ENCODE results near the gene ZNF487.

Gene ZNF487

DNA sequence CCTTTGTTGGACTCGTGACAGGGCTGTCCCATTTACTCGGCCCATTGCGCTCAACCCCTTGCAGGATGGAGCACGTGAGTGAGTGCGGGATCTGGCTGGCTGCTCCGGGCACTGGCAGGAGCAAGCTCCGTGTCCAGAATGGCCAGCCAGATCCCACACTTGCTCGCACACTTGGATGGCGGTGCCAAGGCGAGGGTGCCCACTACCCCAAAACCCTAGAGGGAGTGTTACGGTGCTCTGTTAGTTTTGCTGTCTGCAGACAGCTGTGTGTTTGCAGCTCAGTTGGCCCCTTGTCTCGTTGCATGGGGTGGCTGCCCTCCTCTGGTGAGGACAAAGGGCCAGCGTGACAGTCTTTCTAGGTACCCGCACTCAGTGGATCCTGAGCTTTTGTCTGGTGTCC lies 34.2 kb downstream of the ZNF487 start:
- H3K9ac ChIP-seq (ENCODE audit: low read depth, low read length): no peak overlapping the region
- no peaks in the 10 kb centered on the region for H3K36me3 ChIP-seq (ENCODE audit: insufficient read depth, low read length)
- no peak overlapping the region for H2AFZ ChIP-seq (ENCODE audit: low read depth, low read length)
- no peaks in the 10 kb centered on the region for H3K9me3 ChIP-seq (ENCODE audit: insufficient read depth, low read length, severe bottlenecking)
- no peak for ATAC-seq (ENCODE audit: insufficient read depth, low read depth)
- H3K4me2 ChIP-seq (ENCODE audit: insufficient read depth, low read length): no peak overlapping the region
- no peak overlapping the region for H3K27ac ChIP-seq (ENCODE audit: low read length)
- DNase-seq: no peak
- H3K4me1 ChIP-seq (ENCODE audit: insufficient read depth, low read length): peaks cover 6% of the 10 kb centered on the region
- H3K79me2 ChIP-seq (ENCODE audit: insufficient read depth, low read length): no peaks in the 10 kb centered on the region
- TF ChIP-seq EZH2 (IDR thresholded peaks at IDR 0.05; ENCODE audit: borderline replicate concordance, low read depth, low read length, severe bottlenecking): no peak
- TF ChIP-seq, protein P1, sequence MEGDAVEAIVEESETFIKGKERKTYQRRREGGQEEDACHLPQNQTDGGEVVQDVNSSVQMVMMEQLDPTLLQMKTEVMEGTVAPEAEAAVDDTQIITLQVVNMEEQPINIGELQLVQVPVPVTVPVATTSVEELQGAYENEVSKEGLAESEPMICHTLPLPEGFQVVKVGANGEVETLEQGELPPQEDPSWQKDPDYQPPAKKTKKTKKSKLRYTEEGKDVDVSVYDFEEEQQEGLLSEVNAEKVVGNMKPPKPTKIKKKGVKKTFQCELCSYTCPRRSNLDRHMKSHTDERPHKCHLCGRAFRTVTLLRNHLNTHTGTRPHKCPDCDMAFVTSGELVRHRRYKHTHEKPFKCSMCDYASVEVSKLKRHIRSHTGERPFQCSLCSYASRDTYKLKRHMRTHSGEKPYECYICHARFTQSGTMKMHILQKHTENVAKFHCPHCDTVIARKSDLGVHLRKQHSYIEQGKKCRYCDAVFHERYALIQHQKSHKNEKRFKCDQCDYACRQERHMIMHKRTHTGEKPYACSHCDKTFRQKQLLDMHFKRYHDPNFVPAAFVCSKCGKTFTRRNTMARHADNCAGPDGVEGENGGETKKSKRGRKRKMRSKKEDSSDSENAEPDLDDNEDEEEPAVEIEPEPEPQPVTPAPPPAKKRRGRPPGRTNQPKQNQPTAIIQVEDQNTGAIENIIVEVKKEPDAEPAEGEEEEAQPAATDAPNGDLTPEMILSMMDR (IDR thresholded peaks at IDR 0.05; ENCODE audit: borderline replicate concordance, extremely low read depth, low read length, poor library complexity, severe bottlenecking): no peak
- no peak overlapping the region for H3K4me3 ChIP-seq (ENCODE audit: low read depth in 1 of 2, low read length in 2 of 2)
- H4K20me1 ChIP-seq (ENCODE audit: insufficient read depth, low read length): no peaks in the 10 kb centered on the region
- no peaks in the 10 kb centered on the region for H3K27me3 ChIP-seq (ENCODE audit: insufficient read depth, low read length, poor library complexity)

DNA sequence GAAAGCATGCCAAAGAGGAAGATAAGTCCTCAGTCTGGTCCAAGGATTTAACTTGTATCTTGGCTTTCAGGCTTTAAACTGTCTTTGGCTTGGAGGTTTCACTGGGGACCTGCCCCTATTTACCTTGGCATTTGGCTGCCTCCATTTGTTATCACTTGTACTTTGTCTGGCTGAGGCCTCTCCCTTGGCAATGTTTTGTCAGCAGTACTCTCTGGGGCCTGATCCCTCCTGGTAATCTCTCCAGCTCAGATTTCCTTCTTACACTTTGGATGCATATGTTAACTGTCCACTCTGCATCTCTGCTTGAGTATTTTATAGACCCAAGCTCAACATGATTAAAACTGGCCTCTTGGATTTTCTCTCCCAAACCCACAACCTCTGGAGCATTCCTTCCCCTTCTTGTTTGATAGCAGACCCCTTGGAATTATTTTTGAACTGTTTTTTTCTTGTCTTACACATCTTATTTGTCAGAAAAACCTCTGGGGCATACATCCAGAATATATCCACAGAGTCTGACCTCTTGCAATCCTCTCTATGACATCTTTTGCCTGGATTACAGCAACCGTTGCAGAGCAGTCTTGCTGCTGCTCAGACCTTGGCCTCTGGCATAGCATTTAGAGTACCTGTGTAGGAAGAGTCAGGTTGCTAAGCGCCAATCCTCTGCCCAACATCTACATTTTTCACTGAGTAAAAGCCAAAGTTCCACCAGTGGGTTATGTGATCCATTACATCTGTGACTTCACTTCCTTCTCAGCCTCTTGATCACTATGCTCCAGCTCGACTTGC lies 35.2 kb downstream of the ZNF487 start:
- no peaks in the 10 kb centered on the region for H3K9me3 ChIP-seq (ENCODE audit: insufficient read depth, low read length, severe bottlenecking)
- H3K4me3 ChIP-seq (ENCODE audit: low read depth in 1 of 2, low read length in 2 of 2): no peak overlapping the region
- H3K79me2 ChIP-seq (ENCODE audit: insufficient read depth, low read length): no peaks in the 10 kb centered on the region
- no peak overlapping the region for H2AFZ ChIP-seq (ENCODE audit: low read depth, low read length)
- TF ChIP-seq EZH2 (IDR thresholded peaks at IDR 0.05; ENCODE audit: borderline replicate concordance, low read depth, low read length, severe bottlenecking): no peak
- TF ChIP-seq, protein P1 (IDR thresholded peaks at IDR 0.05; ENCODE audit: borderline replicate concordance, extremely low read depth, low read length, poor library complexity, severe bottlenecking): no peak
- H3K36me3 ChIP-seq (ENCODE audit: insufficient read depth, low read length): no peaks in the 10 kb centered on the region
- peaks cover 6% of the 10 kb centered on the region for H3K4me1 ChIP-seq (ENCODE audit: insufficient read depth, low read length)
- H4K20me1 ChIP-seq (ENCODE audit: insufficient read depth, low read length): no peaks in the 10 kb centered on the region
- H3K27me3 ChIP-seq (ENCODE audit: insufficient read depth, low read length, poor library complexity): no peaks in the 10 kb centered on the region
- H3K27ac ChIP-seq (ENCODE audit: low read length): no peak overlapping the region
- no peak overlapping the region for H3K4me2 ChIP-seq (ENCODE audit: insufficient read depth, low read length)
- no peak overlapping the region for H3K9ac ChIP-seq (ENCODE audit: low read depth, low read length)
- ATAC-seq (ENCODE audit: insufficient read depth, low read depth) (no peak), DNase-seq (no peak)

DNA sequence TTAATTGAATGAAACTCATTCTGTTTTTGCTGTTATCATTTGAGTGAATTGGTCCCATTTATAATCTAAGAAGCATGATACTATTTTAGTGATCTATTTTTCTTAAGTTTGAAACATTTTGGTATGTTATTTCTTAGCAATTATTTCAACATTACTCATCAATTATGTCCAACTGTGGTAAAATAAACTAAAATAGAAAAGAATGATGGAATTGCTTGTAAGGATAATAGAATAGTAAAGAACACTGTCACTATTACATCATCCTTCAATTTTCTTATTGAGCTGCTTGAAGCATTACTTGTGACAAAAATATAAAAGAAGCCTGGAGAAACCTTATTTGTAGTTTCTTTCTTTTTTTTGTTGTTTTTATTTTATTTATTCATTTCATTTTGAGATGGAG lies 42.4 kb downstream of the ZNF487 start:
- H3K79me2 ChIP-seq (ENCODE audit: insufficient read depth, low read length): no peaks in the 10 kb centered on the region
- ATAC-seq (ENCODE audit: insufficient read depth, low read depth) (no peak), DNase-seq (no peak)
- H4K20me1 ChIP-seq (ENCODE audit: insufficient read depth, low read length): no peaks in the 10 kb centered on the region
- no peak for TF ChIP-seq EZH2 (IDR thresholded peaks at IDR 0.05; ENCODE audit: borderline replicate concordance, low read depth, low read length, severe bottlenecking)
- TF ChIP-seq, protein P1 (IDR thresholded peaks at IDR 0.05; ENCODE audit: borderline replicate concordance, extremely low read depth, low read length, poor library complexity, severe bottlenecking): no peak
- H3K27ac ChIP-seq (ENCODE audit: low read length): no peak overlapping the region
- no peak overlapping the region for H3K4me3 ChIP-seq (ENCODE audit: low read depth in 1 of 2, low read length in 2 of 2)
- 0 out of 2 replicates have a peak, but pooled peaks cover 4% of the 10 kb centered on the region for H3K36me3 ChIP-seq (ENCODE audit: insufficient read depth, low read length)
- peaks cover 13% of the 10 kb centered on the region for H3K9me3 ChIP-seq (ENCODE audit: insufficient read depth, low read length, severe bottlenecking)
- no peak overlapping the region for H2AFZ ChIP-seq (ENCODE audit: low read depth, low read length)
- no peak overlapping the region for H3K9ac ChIP-seq (ENCODE audit: low read depth, low read length)
- H3K4me2 ChIP-seq (ENCODE audit: insufficient read depth, low read length): no peak overlapping the region
- peaks cover 6% of the 10 kb centered on the region for H3K4me1 ChIP-seq (ENCODE audit: insufficient read depth, low read length)
- H3K27me3 ChIP-seq (ENCODE audit: insufficient read depth, low read length, poor library complexity): no peaks in the 10 kb centered on the region
